GM21723 (cell line): ENCODE results near the gene SYNGR4.
"Not testable (repeated sequence)": the region's sequence is repeated elsewhere in the genome, so short reads cannot be mapped to it uniquely, and the experiment has no call there.

Experiments used
- ATAC-seq: cut with Tn5 transposase; IDR thresholded peaks from one replicate; pipeline ENCODE4 v1.9.1; 2021; ENCODE audit warnings: mild to moderate bottlenecking, moderate library complexity; ENCODE audit not compliant: unreplicated experiment

Gene SYNGR4

GRCh38 chr19:48363810-48364597 is at the start of gene SYNGR4, which contains the start of gene TMEM143:
SYNGR4 (plus strand) TSS chr19:48364367; CDS start chr19:48365843, 1,476 bp downstream.
TMEM143 (minus strand) TSS chr19:48363940; CDS start chr19:48363920, 20 bp downstream.
- peak; percentile 81 for ATAC-seq

GRCh38 chr19:48315712-48316111 is 48.5 kb upstream of the SYNGR4 start:
- ATAC-seq, result no peak

- not testable (repeated sequence) for ATAC-seq
Observed at GRCh38 chr19:48317708-48317960, 46.5 kb upstream of the SYNGR4 start.

GRCh38 chr19:48318286-48318987 is 45.7 kb upstream of the SYNGR4 start:
- no peak for ATAC-seq

GRCh38 chr19:48319647-48320541 is 44.3 kb upstream of the SYNGR4 start:
- ATAC-seq, result no peak

GRCh38 chr19:48321372-48321621 is 42.9 kb upstream of the SYNGR4 start:
- ATAC-seq, result no peak

- ATAC-seq, result peak; percentile 59
Observed at GRCh38 chr19:48321622-48322591, 42.3 kb upstream of the SYNGR4 start.

- ATAC-seq, result no peak
Observed at GRCh38 chr19:48325265-48325910, 38.8 kb upstream of the SYNGR4 start, which contains the start of gene EMP3. EMP3 (plus strand) TSS chr19:48325552; CDS start chr19:48326845, 1,293 bp downstream.

- no peak for ATAC-seq
Observed at GRCh38 chr19:48329167-48329891, 34.8 kb upstream of the SYNGR4 start.

- ATAC-seq, result peak; percentile 33
Observed at GRCh38 chr19:48330012-48330681, 34.0 kb upstream of the SYNGR4 start.

- ATAC-seq, result no peak
Observed at GRCh38 chr19:48332351-48332661, 31.9 kb upstream of the SYNGR4 start.

- ATAC-seq, result peak; percentile 61
Observed at GRCh38 chr19:48332662-48333466, 31.3 kb upstream of the SYNGR4 start.

GRCh38 chr19:48333467-48334384 is 30.4 kb upstream of the SYNGR4 start:
- peak; percentile 42 for ATAC-seq

- no peak for ATAC-seq
Observed at GRCh38 chr19:48338253-48338755, 25.9 kb upstream of the SYNGR4 start.

GRCh38 chr19:48338802-48339503 is 25.2 kb upstream of the SYNGR4 start:
- no peak for ATAC-seq

- ATAC-seq, result no peak
Observed at GRCh38 chr19:48340995-48341394, 23.2 kb upstream of the SYNGR4 start.
